Activated naive CD4-positive, alpha-beta T cell treated with anti-CD3 and anti-CD28 coated beads, Interleukin-2, amount 50 U/mL, for 24 hours (primary cell): Measurements from ENCODE around the gene ZRANB2.

ENCODE experiments used
- H3K27ac Mint-ChIP-seq: one replicate; pipeline ENCODE4 v1.8.0; 2021; ENCODE audit warnings: mild to moderate bottlenecking, mixed read lengths
- H3K27me3 Mint-ChIP-seq: one replicate; pipeline ENCODE4 v1.8.0; 2021; ENCODE audit warnings: mixed read lengths
- H3K36me3 Mint-ChIP-seq: one replicate; pipeline ENCODE4 v1.8.0; 2021; ENCODE audit warnings: mixed read lengths
- H3K4me1 Mint-ChIP-seq: one replicate; pipeline ENCODE4 v1.8.0; 2021; ENCODE audit warnings: mixed read lengths
- H3K4me3 Mint-ChIP-seq: one replicate; pipeline ENCODE4 v1.8.0; 2021; ENCODE audit warnings: mild to moderate bottlenecking, mixed read lengths
- H3K9me3 Mint-ChIP-seq: one replicate; pipeline ENCODE4 v1.8.0; 2021; ENCODE audit warnings: mixed read lengths

Gene ZRANB2

DNA sequence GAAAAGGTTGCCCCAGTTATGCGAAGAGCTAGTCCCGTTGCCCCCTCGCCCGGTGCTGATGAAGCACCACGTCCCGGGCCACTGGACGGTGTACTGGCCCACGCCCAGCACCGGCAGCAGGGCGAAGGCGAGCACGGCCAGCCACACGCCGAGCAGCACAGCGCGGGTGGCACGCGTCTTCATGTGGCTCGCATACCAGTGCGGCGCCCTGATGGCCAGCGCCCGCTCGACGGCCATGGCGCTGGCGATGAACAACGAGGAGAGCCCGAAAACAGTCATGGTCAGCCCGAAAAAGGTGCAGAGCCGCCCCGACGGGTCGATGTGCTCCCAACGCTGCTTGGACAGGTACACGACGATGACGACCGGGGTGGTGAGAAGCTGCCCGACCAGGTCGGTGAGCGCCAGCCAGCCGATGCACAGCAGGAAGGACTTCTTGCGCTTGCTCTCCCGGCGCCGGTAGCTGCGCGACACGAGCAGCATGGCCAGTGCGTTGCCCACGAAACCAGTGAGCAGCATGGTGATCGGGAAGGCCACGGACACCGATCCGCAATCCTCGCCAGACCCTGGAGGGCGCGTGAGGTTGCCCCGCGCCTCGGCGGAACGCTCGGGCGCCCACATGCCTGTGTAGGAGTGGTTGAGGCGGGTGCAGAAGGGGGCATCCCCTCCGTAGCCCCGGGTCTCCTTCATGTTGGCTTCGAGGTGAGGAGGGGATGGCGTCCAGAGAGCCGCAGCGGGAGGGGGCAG is 33.8 kb downstream of the ZRANB2 start:
- Mint-ChIP-seq H3K9me3 (no peaks in the 10 kb centered on the region), H3K4me1 (peaks cover 17% of the 10 kb centered on the region), H3K27me3 (peaks cover 31% of the 10 kb centered on the region), H3K36me3 (peaks cover 2% of the 10 kb centered on the region), H3K27ac (no peak overlapping the region), H3K4me3 (peak overlapping the region; percentile 83)

GRCh38 chr1:71045463-71046028 is 35.3 kb downstream of the ZRANB2 start:
- Mint-ChIP-seq H3K36me3 (peaks cover 2% of the 10 kb centered on the region), H3K9me3 (no peaks in the 10 kb centered on the region), H3K4me3 (no peak overlapping the region), H3K4me1 (peaks cover 17% of the 10 kb centered on the region), H3K27ac (no peak overlapping the region), H3K27me3 (peaks cover 36% of the 10 kb centered on the region)

GRCh38 chr1:71044833-71045232 is 36.0 kb downstream of the ZRANB2 start:
- Mint-ChIP-seq H3K36me3 (peaks cover 2% of the 10 kb centered on the region), H3K4me1 (peaks cover 15% of the 10 kb centered on the region), H3K9me3 (no peaks in the 10 kb centered on the region), H3K4me3 (no peak overlapping the region), H3K27ac (no peak overlapping the region), H3K27me3 (peaks cover 35% of the 10 kb centered on the region)

DNA sequence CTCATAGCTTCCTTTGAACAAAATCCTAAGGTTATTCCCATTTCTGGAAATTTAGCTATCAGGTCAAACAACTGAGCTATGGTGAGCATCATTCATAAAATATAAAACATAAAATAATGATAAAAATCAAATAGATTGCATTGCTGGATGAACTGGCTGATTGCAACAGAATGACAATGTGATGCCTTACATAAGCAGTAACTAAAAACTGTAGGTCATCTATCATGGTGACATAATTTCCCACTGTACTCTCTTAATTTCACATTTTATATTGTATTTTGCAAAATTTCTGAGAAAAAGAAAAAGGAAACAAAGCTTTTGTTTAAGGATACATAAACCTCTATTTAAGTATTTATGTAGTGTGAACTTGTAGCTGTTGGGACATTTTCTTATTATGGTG is 37.8 kb downstream of the ZRANB2 start:
- Mint-ChIP-seq H3K36me3 (peaks cover 2% of the 10 kb centered on the region), H3K4me3 (no peak overlapping the region), H3K4me1 (peaks cover 12% of the 10 kb centered on the region), H3K27me3 (peaks cover 37% of the 10 kb centered on the region), H3K9me3 (no peaks in the 10 kb centered on the region), H3K27ac (no peak overlapping the region)

GRCh38 chr1:71041806-71042205 is 39.0 kb downstream of the ZRANB2 start:
- Mint-ChIP-seq H3K27ac (no peak overlapping the region), H3K4me3 (no peak overlapping the region), H3K4me1 (peaks cover 7% of the 10 kb centered on the region), H3K9me3 (no peaks in the 10 kb centered on the region), H3K36me3 (peaks cover 2% of the 10 kb centered on the region), H3K27me3 (peaks cover 38% of the 10 kb centered on the region)

- H3K9me3 Mint-ChIP-seq = no peaks in the 10 kb centered on the region
- no peaks in the 10 kb centered on the region for H3K4me1 Mint-ChIP-seq
- H3K27me3 Mint-ChIP-seq = peaks cover 28% of the 10 kb centered on the region
- H3K36me3 Mint-ChIP-seq = no peaks in the 10 kb centered on the region
- H3K27ac Mint-ChIP-seq = no peak overlapping the region
- H3K4me3 Mint-ChIP-seq = no peak overlapping the region
These were observed 41.1 kb downstream of the ZRANB2 start for GRCh38 chr1:71039661-71040262.

GRCh38 chr1:71038942-71039341 is 41.9 kb downstream of the ZRANB2 start:
- H3K27ac Mint-ChIP-seq = no peak overlapping the region
- H3K4me3 Mint-ChIP-seq = no peak overlapping the region
- H3K4me1 Mint-ChIP-seq = no peaks in the 10 kb centered on the region
- no peaks in the 10 kb centered on the region for H3K36me3 Mint-ChIP-seq
- peaks cover 25% of the 10 kb centered on the region for H3K27me3 Mint-ChIP-seq
- no peaks in the 10 kb centered on the region for H3K9me3 Mint-ChIP-seq

GRCh38 chr1:71037829-71038620 is 42.8 kb downstream of the ZRANB2 start:
- H3K36me3 Mint-ChIP-seq = no peaks in the 10 kb centered on the region
- peaks cover 25% of the 10 kb centered on the region for H3K27me3 Mint-ChIP-seq
- no peaks in the 10 kb centered on the region for H3K9me3 Mint-ChIP-seq
- H3K27ac Mint-ChIP-seq = no peak overlapping the region
- no peak overlapping the region for H3K4me3 Mint-ChIP-seq
- no peaks in the 10 kb centered on the region for H3K4me1 Mint-ChIP-seq

DNA sequence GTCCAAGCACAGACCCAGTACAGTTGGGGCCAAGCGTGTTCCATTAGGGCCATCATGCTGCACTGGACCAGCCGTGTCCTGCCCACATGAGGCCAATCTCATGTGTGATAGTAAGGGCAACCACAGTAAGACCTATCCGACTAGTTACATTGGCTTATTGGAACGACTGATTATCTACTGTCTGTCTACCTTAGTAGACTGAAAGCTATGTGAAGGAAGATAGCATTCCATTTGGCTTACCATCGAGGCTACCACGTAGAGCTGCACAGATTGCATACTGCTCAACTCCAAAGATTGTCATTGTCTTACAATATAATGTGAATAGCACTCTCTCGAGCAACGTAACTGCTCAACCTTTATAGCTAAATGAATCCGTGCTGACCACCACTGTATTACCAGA is 43.8 kb downstream of the ZRANB2 start:
- Mint-ChIP-seq H3K9me3 (no peaks in the 10 kb centered on the region), H3K36me3 (no peaks in the 10 kb centered on the region), H3K27me3 (peaks cover 27% of the 10 kb centered on the region), H3K27ac (no peak overlapping the region), H3K4me1 (no peaks in the 10 kb centered on the region), H3K4me3 (no peak overlapping the region)

DNA sequence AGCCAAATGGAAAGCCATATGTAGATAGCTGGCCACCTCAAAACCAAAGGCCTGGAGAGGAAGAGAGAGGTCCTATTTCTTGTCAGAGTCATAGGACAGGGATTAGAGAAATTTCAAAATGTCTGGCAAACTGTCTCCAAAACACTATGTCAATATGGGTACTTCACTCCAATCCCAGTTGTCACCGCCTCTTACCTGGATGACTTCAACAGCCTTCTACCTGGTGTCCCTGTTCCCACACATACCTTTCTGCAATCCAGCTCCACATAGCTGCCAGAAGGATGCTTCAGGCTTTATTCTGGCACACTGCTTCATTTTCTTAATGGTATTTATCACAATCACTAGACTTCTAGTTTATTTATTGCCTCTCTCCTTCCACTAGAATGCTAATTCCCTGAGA is 47.7 kb downstream of the ZRANB2 start:
- Mint-ChIP-seq H3K27ac (no peak overlapping the region), H3K36me3 (no peaks in the 10 kb centered on the region), H3K27me3 (peaks cover 18% of the 10 kb centered on the region), H3K4me1 (no peaks in the 10 kb centered on the region), H3K4me3 (no peak overlapping the region), H3K9me3 (no peaks in the 10 kb centered on the region)

GRCh38 chr1:71031426-71031825 is 49.4 kb downstream of the ZRANB2 start:
- Mint-ChIP-seq H3K27ac (no peak overlapping the region), H3K36me3 (no peaks in the 10 kb centered on the region), H3K4me1 (no peaks in the 10 kb centered on the region), H3K27me3 (peaks cover 13% of the 10 kb centered on the region), H3K9me3 (no peaks in the 10 kb centered on the region), H3K4me3 (no peak overlapping the region)

- Mint-ChIP-seq H3K4me3 (no peak overlapping the region), H3K9me3 (no peaks in the 10 kb centered on the region), H3K36me3 (no peaks in the 10 kb centered on the region), H3K27me3 (peaks cover 7% of the 10 kb centered on the region), H3K4me1 (no peaks in the 10 kb centered on the region), H3K27ac (no peak overlapping the region)
These were observed 50.8 kb downstream of the ZRANB2 start for GRCh38 chr1:71030026-71030425.

- Mint-ChIP-seq H3K4me3 (no peak overlapping the region), H3K4me1 (no peaks in the 10 kb centered on the region), H3K27ac (no peak overlapping the region), H3K9me3 (no peaks in the 10 kb centered on the region), H3K27me3 (peaks cover 7% of the 10 kb centered on the region), H3K36me3 (no peaks in the 10 kb centered on the region)
These were observed 51.9 kb downstream of the ZRANB2 start for GRCh38 chr1:71028981-71029380.

- H3K27me3 Mint-ChIP-seq = peaks cover 7% of the 10 kb centered on the region
- H3K27ac Mint-ChIP-seq = no peak overlapping the region
- H3K36me3 Mint-ChIP-seq = no peaks in the 10 kb centered on the region
These were observed 52.8 kb downstream of the ZRANB2 start for GRCh38 chr1:71027991-71028390.

DNA sequence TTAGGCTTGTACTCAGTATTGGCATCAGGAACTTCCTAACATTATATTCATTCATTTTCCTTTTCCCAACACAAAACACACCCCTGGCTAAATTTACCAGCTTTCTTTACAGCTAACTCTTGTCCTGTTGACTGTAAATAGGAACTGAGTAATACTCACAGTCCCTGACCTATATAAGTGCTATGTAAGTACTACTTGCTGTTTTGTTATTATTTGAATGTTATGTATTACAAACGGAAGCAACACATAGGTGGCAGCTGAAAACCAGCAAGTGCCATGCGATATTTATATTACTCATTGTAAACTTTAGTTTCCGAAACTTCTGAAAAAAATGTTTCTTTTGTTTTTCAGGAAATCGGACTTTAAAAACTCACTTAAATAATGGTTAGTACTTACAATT is 54.7 kb downstream of the ZRANB2 start:
- H3K27me3 Mint-ChIP-seq = peaks cover 5% of the 10 kb centered on the region
- H3K4me3 Mint-ChIP-seq = no peak overlapping the region
- H3K4me1 Mint-ChIP-seq = no peaks in the 10 kb centered on the region
- no peaks in the 10 kb centered on the region for H3K9me3 Mint-ChIP-seq
- H3K27ac Mint-ChIP-seq = no peak overlapping the region
- no peaks in the 10 kb centered on the region for H3K36me3 Mint-ChIP-seq

More at GRCh38 chr1:71027991-71028390, 52.8 kb downstream of the ZRANB2 start:
- H3K9me3 Mint-ChIP-seq = no peaks in the 10 kb centered on the region
- no peak overlapping the region for H3K4me3 Mint-ChIP-seq
- H3K4me1 Mint-ChIP-seq = no peaks in the 10 kb centered on the region

DNA sequence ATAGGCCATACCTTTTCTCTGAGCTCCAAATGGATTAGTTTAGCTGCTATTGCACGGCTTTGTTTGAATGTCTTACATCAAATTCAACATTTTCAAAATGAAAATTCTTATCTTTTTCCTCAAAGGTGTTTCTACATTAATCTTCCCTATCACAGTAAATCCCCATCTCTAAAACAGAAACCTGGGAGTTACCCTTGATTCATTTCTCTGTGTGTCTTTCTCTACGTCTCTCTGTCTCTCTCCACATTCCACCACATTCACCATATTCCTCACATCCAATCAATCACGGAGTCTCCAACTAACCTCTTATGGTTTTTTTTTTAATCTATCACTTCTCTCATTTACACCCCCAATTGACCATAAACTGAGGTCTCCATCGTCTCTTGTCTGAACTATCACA is 57.3 kb downstream of the ZRANB2 start:
- H3K4me1 Mint-ChIP-seq = no peaks in the 10 kb centered on the region
- no peak overlapping the region for H3K4me3 Mint-ChIP-seq
- H3K27ac Mint-ChIP-seq = no peak overlapping the region
- H3K36me3 Mint-ChIP-seq = no peaks in the 10 kb centered on the region
- H3K27me3 Mint-ChIP-seq = peaks cover 2% of the 10 kb centered on the region
- H3K9me3 Mint-ChIP-seq = no peaks in the 10 kb centered on the region
